ENCODE data around the gene CRYBG1. TPM values are rescaled to one million over a fixed set of nuclear protein-coding genes. Genes with fewer than 3 reads are reported as not detected.
A peak's percentile ranks its signal among the peaks of the same experiment; 100 is the strongest.

CRYBG1 gene
- total RNA-seq, 1 donor, result 15.5 TPM

DNA sequence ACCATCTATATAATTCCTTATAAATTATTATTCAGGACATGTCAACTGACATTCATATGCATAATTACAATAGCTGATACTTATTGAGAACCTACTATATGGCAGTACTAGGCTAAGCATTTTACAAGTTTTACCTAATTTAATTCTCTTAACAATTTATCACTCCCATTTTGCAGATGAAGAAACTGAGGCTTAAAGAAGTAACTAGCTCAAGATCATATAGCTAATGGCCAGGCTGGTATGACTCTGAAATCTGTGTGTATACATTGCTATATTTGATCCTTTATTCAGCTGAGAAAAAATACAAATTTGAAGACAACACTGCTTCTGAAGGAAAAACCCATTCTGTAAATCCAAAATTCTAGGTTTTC lies 85.0 kb downstream of the CRYBG1 start:
- no peak for TF ChIP-seq CTCF (IDR thresholded peaks at IDR 0.05; ENCODE audit: insufficient read depth, low read depth, low read length)
- H3K4me3 ChIP-seq (ENCODE audit: low read depth, low read length), result no peak overlapping the region
- no peak for DNase-seq (ENCODE audit: low read depth)

DNA sequence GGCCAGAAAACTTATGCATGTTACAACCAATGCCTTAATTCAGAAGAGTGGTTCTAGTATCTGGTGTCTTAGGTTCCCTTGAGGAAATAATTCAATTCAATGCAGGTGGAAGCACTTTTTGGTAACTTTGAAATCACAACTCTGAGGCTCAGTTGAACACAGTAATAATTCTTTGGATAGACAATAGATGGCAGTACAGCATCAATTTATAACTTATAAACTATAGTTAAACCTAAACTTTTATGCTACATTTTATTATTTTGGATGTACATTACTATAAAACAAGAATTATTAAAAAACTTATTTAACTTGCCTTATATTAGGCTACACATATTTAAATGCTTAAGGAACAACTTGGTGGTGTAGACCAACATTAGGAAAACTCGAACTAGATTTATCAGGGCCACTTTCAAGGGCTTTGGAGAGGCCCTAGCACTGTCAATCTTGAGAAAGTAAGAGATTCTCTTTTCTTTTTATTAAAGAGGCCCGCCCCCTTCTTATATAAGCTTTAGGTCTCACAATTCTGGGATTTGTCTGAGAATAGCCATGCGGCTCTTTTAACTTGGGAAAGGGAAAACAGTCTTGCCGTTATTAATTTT lies 85.9 kb downstream of the CRYBG1 start:
- TF ChIP-seq CTCF (IDR thresholded peaks at IDR 0.05; ENCODE audit: insufficient read depth, low read depth, low read length), result peak; percentile 42
- DNase-seq (ENCODE audit: low read depth), result peak; percentile 20
- no peak overlapping the region for H3K4me3 ChIP-seq (ENCODE audit: low read depth, low read length)

DNA sequence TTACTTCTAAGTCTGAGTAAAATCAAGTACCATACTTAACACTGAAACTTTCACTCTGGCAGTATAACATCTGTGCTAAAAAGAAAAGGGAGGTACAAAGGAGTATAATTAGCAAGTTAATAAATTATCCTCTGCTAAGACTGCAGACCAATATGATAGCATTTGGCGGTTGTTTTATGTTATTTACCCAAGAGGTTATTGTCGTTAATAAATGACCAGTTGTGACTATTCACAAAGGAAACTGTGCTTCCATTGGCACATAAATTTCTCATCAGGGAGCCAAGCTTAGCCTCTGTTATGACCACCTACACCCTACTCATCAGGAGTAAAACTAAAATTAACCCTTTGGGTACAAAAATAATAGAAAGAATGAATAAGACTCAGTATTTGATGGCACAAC lies 86.5 kb downstream of the CRYBG1 start:
- no peak for TF ChIP-seq CTCF (IDR thresholded peaks at IDR 0.05; ENCODE audit: insufficient read depth, low read depth, low read length)
- no peak overlapping the region for H3K4me3 ChIP-seq (ENCODE audit: low read depth, low read length)
- no peak for DNase-seq (ENCODE audit: low read depth)

DNA sequence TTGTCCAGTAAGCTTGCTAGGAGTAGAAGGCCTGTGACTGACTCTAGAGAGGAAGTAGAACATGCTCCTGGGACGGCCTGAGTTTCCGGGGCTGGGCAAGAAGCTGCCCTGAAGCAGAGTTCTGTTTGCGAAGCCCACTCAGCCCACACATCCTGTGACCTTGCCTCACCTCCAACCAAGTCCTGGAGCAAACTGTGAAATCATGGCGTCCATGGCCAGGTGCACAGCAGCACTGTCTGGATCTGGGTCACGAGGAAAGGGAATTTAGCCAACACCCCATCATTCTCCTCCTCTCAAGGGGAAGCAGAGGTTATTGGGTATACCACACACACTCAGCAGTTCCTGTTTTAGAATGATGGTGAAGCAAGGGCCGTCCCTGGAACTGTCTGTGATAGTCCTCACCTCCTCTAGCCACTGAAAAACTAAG lies 87.5 kb downstream of the CRYBG1 start:
- TF ChIP-seq CTCF (IDR thresholded peaks at IDR 0.05; ENCODE audit: insufficient read depth, low read depth, low read length), result no peak
- H3K4me3 ChIP-seq (ENCODE audit: low read depth, low read length), result no peak overlapping the region
- no peak for DNase-seq (ENCODE audit: low read depth)

GRCh38 chr6:106450653-106451052 lies 90.1 kb downstream of the CRYBG1 start:
- DNase-seq (ENCODE audit: low read depth), result no peak
- H3K4me3 ChIP-seq (ENCODE audit: low read depth, low read length), result no peak overlapping the region
- no peak for TF ChIP-seq CTCF (IDR thresholded peaks at IDR 0.05; ENCODE audit: insufficient read depth, low read depth, low read length)

DNA sequence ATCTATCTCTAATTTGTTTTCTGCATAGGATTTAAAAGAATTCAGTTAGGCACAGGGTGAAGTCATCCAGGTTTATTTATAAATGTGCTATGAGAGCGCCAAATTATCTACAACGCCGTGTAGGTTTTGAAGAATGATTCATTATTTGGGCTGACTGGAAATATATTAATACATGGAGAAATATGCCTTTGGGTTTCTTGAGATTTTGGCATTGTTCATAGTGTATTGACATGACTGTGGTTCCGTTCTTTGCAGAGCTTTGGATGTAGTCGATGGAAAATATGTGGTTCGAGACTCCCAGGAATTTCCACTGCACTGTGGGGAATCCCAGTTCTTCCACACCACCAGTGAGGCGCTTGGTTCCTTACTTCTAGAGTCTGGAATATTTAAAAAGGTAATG lies 90.9 kb downstream of the CRYBG1 start:
- TF ChIP-seq CTCF (IDR thresholded peaks at IDR 0.05; ENCODE audit: insufficient read depth, low read depth, low read length), result no peak
- H3K4me3 ChIP-seq (ENCODE audit: low read depth, low read length), result no peak overlapping the region
- no peak for DNase-seq (ENCODE audit: low read depth)

- DNase-seq (ENCODE audit: low read depth), result no peak
- TF ChIP-seq CTCF (IDR thresholded peaks at IDR 0.05; ENCODE audit: insufficient read depth, low read depth, low read length), result no peak
- no peak overlapping the region for H3K4me3 ChIP-seq (ENCODE audit: low read depth, low read length)
Measured at GRCh38 chr6:106452628-106453027, 92.1 kb downstream of the CRYBG1 start.
